HUDEP-2 (cell line): ENCODE measurements around the gene FBXL16.

Source experiments
- DNase-seq, 76 experiments: peaks; one replicate each; lab custom pipeline; 2025; ENCODE audit not compliant: unreplicated experiment in 76 of 76; lab: John Stamatoyannopoulos, UW

FBXL16 gene

DNA sequence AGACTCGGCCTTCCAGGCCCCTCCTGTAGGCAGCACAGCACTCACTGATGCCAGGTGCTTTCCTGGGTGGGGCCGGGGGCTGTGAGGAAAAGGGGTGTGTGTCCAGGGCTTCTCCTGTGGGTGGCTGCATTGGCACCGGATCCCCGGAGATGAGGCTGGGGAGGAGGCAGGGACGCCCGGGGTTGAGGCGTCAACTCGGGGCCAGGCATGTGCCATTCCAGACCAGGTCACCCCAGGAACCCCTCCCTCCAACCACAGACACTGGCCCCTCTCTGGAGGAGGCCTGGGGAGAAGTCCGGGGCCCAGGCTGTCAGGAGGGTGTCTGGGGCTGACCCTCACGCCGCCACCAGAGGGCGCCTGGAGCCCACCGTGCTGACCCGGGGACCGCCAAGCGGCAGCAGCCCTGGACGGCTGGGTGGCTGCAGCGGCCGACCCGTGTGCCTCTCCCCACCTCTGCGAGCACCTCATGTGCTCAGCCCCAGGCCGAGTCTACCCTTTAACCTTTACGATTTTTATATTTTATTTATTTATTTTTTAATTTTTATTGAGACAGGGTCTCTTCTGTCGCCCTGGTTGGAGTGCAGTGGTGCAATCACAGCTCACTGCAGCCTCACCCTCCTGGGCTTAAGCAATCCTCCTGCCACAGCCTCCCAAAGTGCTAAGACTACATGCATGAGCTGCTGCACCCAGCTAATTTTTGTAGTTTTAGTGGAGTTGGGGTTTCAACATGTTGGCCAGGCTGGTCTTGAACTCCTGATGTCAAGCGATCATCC, 6.1 kb upstream of the FBXL16 start:
- peak in 56 of 76 experiments; percentile 23 to 79 (median 54) for DNase-seq

GRCh38 chr16:711084-711483, 5.5 kb upstream of the FBXL16 start:
- no peak for DNase-seq

- DNase-seq: no peak
Measured at GRCh38 chr16:710500-711075, 5.0 kb upstream of the FBXL16 start.

DNA sequence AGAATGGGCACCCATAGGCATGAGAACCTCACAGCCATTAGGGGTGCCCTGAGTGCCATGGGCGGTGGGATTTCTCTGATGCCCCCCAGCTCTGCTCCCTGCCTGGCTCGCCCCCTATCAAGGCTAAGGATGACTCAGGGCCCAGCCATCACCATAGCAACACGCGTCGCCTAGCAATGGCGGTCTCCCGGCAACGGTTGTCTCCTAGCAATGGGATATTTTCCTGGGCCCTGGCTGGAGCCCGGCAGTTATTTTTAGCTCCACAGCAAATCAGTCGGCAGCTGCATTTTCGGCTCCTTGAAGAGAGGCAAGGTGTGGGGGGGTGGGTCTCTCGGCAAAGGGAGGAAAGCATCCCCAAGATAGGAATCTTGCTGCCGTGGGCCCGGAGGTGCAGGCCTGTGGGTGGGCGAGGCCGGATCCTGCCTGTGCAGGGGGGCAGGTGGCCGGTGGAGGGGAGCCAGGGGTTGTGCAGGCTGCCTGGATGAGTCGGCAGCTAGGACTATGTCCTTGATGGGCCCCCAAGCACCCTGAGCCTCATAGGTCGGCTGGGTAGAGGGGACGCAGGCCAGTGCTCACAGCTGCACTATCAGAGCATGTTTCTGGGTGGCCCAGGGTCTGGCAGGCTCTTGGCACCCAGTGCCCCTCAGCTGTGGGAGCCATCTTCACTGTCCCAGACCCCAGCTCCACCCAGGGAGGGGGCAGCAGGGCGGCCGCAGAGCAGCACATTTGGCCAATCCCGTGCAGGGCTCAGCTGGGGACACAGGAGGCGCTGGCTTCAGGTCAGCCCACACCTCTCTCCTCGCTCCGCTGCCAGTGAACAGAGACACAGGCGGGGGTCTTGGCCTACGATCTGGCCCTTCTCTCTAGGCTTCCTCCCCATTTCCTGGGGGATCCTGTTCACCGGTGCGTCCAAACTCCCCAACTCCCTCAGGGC, 4.2 kb upstream of the FBXL16 start:
- peak in 14 of 76 experiments; percentile 11 to 30 (median 18) for DNase-seq

- DNase-seq: no peak
Measured at GRCh38 chr16:708959-709358, 3.4 kb upstream of the FBXL16 start.

DNA sequence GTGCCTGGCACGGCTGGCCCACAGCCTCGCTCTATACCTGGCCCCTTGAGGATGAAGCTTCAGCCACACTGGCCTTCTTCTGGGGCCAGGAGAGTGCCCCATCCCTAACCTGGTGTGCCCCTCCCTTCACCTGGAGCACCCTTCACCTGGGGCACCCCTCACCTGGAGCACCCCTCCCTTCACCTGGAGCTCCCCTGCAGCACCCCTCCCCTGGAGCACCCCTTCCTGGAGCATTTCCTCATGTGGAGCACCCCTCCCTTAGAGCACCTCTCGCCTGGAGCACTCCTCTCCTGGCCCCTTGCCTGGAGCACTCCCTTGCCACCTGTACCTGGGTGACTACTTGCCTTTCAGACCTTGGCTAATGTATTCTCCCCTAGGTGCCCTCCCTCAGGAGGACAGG, 2.4 kb upstream of the FBXL16 start:
- no peak for DNase-seq

- DNase-seq: peak in 4 of 76 experiments; percentile 8 to 32 (median 18)
Measured at GRCh38 chr16:707062-707538, 1.5 kb upstream of the FBXL16 start.

DNA sequence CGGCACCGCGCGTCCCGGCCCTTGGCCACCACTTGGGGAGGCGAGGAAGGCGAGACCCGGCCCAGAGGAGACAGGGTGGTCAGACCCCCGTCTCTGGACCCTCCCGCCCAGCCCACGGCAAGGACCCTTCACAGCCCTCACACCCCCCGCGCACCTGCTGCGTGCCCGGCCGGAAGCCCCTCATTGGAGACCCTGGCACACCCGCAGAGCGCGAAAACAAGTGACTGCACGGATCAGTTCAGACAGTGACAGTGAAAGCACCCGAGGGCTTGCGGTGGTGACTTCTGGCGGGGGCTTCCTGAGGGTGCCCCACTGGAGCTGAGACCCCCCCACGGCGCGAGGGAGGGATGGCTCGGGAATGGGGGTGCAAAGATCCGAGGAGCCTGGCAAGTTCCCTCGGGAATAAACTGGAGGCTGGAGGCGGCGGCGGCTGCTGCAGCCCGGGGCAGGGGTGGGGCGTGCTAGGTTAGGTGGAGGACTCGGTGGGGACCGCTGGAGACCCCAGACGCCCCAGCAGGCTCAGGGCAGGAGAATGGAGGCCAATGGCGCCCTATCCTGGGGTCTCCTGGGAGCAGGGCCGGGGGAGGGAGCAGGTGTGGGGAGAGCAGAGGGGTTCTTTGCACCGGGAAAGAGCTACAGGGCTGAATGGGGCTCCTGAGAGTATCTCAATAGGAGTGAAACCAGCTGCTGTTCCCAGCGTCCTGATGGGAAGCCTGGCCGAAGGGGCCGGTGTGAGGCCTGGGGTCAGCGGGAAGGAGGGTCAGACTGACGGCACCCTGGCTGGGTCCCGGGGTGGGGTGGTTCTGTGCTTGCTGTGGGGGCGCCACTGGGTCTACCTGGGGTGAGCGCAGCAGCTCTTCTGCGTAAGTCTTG, 824 bp upstream of the FBXL16 start:
- DNase-seq: no peak

- DNase-seq: no peak
Measured at GRCh38 chr16:704552-705380, 835 bp downstream of the FBXL16 start.

DNA sequence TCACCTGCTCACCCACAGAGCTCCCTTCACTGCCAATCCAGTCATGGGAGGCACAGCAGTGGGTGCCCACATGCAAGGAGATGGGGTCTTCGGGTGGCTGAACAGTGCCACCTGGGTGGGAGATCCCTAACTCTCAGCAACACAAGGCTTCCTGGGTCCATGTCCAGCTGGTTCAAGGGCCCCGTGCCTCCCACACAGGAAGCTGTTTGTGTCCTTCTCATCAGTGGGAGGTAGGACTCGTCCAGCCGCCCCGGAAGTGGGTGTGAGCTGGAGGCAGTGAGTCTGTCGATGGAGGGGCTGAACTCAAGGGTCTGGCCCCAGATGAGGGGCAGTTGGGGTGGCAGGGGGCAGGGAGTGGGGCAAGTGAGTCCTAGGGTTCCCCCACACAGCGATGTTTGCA, 1.6 kb downstream of the FBXL16 start:
- DNase-seq: no peak

DNA sequence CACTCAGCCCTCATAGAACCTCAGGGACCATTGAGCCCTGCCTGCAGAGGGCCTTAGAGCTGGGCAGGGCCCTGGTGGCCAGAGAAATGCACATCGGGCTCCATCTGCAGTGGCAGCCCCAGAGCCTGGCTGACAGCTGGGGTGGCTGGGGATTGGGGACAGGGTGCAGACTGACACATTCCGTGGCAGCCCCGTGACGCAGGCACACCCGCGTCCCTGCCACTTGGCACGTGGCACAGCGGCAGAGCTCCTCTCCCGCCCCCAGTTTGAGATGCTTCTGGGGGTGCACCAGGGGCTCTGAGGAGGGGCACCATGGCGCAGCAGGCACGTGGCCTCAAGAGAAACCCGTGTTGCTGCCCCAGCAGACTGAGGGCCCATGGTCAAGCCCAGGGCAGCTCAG, 2.2 kb downstream of the FBXL16 start:
- DNase-seq: no peak

DNA sequence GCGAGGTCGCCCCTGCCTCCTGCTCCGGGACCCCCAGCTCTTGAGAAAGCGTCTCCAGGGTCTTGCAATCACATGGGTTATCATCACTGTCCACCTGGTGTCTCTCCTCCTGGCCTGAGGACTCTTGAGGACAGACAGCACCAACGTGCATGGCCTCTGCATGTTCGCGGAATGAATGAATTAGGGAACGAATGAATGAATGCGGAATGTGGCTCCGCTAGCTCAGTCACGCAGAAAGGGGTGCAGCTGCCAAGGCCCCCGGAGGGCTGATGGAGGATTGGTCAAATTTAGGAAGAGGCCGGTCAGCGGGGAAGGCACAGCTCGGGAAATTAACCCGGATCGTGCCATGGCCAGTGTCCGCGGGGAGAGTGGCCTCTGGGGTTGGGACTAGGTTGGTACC, 3.3 kb downstream of the FBXL16 start:
- no peak for DNase-seq

GRCh38 chr16:700684-701584, 4.7 kb downstream of the FBXL16 start:
- DNase-seq: peak in 4 of 76 experiments; percentile 8 to 36 (median 14)

DNA sequence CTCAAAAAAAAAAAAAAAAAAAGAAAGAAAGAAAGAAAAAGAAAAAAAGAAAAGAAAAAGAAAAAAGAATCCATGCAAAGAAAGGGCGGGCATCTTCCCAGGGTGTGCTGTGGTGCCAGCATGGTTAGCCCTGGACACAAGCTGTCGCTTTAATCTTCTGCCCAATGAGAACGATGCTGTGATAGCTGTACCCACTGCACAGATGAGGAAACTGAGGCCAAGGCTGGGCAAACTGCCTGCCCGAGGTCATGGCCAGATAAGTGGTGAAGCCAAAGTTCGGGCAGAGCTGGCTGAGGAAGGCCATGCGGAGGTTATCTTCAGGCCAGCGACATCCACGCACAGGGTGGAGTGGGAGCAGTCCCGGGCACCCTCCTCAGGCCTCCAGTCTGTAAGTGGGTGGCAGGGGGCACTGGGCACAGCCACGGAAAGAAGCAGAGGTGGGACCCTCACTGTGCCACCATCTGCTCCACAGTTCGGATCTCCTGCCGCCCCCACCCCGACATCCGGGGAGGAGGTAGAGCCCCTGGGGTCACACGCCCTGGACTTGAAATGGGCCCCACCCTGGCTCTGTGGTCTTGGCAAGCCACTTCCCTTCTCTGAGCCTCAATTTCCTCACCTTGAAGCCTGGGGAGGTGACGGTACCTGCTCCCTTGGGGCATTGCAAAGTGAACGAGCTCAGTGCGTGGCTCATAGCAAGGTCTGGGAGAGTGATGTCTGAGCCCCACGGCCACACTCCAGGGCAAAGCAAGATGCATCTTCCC, 6.5 kb downstream of the FBXL16 start:
- no peak for DNase-seq

DNA sequence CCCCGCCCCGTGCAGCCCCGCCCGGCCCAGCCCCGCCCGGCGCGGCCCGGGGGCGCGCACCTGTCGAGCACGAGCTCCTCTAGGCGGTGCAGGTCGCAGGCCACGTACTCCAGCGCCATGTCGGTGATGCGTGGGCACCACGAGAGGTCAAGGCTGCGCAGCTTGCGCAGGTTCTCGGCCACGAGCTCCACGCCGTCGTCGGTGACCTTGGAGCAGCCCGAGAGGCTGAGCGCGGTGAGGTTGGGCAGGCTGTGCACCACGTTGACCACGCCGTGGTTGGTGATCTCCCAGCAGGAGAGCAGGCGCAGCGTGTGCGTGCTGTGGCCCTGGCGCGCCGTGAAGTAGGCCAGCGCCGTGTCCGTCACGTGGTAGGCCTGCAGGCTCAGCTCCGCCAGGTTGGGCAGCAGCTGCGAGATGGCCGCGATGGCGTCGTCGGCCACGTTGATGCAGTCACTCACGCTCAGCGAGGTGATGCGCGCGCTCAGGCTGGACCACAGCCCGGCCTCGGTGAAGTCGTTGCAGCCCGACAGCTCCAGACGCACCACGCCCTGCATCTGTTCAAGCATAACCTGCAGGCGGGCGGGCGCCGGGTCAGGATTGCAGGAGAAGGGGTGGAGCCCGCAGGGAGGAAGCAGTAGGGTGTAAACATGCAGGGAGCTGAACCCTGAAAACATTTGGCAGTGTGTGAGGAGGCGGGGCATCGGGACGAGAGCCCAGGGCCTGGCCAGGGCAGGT, 10.1 kb downstream of the FBXL16 start:
- peak in 37 of 76 experiments; percentile 5 to 60 (median 28) for DNase-seq

GRCh38 chr16:694863-695354, 10.7 kb downstream of the FBXL16 start:
- DNase-seq: no peak
